Lower leg skin (tissue), 3 donors: ENCODE data around the gene SPNS2.

Source experiments
- POLR2A ChIP-seq, 2 donors: fragments of 450-650 bp; IDR thresholded peaks; one replicate each; pipeline ENCODE4 v1.6.1; 2016 to 2017; ENCODE audit warnings: antibody characterized with exemption in 2 of 2, mild to moderate bottlenecking in 1 of 2, moderate library complexity in 1 of 2
- TF ChIP-seq, protein P1 (sequence below), 3 donors: fragments of 450-650 bp; IDR thresholded peaks; one replicate each; pipeline ENCODE4 v1.5.1; 2016; ENCODE audit warnings: antibody characterized with exemption in 3 of 3, mild to moderate bottlenecking in 3 of 3, moderate library complexity in 2 of 3

GRCh38 chr17:4516735-4517134, 18.1 kb downstream of the SPNS2 start:
- TF ChIP-seq, protein P1, sequence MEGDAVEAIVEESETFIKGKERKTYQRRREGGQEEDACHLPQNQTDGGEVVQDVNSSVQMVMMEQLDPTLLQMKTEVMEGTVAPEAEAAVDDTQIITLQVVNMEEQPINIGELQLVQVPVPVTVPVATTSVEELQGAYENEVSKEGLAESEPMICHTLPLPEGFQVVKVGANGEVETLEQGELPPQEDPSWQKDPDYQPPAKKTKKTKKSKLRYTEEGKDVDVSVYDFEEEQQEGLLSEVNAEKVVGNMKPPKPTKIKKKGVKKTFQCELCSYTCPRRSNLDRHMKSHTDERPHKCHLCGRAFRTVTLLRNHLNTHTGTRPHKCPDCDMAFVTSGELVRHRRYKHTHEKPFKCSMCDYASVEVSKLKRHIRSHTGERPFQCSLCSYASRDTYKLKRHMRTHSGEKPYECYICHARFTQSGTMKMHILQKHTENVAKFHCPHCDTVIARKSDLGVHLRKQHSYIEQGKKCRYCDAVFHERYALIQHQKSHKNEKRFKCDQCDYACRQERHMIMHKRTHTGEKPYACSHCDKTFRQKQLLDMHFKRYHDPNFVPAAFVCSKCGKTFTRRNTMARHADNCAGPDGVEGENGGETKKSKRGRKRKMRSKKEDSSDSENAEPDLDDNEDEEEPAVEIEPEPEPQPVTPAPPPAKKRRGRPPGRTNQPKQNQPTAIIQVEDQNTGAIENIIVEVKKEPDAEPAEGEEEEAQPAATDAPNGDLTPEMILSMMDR (IDR thresholded peaks at IDR 0.05): no peak
- no peak for TF ChIP-seq POLR2A (IDR thresholded peaks at IDR 0.05)
